AG09309 (cell line): ENCODE results near the gene RNASE4.

ENCODE experiments used
- DNase-seq: peaks from one replicate; pipeline ENCODE4 v3.0.0-alpha.2; 2010; ENCODE audit warnings: low read depth
- H3K4me3 ChIP-seq: 2 replicates; pipeline ENCODE4 v1.5.1; 2011; ENCODE audit warnings: mild to moderate bottlenecking, low read depth, low read length, moderate library complexity; ENCODE audit not compliant: control insufficient read depth
- TF ChIP-seq, protein P1 (sequence below): IDR thresholded peaks from 2 replicates; pipeline ENCODE4 v1.5.1; 2011; ENCODE audit warnings: mild to moderate bottlenecking, low read depth, low read length, inconsistent platforms; ENCODE audit not compliant: insufficient read depth, control insufficient read depth; ENCODE audit errors: missing control alignments

The RNASE4 gene

DNA sequence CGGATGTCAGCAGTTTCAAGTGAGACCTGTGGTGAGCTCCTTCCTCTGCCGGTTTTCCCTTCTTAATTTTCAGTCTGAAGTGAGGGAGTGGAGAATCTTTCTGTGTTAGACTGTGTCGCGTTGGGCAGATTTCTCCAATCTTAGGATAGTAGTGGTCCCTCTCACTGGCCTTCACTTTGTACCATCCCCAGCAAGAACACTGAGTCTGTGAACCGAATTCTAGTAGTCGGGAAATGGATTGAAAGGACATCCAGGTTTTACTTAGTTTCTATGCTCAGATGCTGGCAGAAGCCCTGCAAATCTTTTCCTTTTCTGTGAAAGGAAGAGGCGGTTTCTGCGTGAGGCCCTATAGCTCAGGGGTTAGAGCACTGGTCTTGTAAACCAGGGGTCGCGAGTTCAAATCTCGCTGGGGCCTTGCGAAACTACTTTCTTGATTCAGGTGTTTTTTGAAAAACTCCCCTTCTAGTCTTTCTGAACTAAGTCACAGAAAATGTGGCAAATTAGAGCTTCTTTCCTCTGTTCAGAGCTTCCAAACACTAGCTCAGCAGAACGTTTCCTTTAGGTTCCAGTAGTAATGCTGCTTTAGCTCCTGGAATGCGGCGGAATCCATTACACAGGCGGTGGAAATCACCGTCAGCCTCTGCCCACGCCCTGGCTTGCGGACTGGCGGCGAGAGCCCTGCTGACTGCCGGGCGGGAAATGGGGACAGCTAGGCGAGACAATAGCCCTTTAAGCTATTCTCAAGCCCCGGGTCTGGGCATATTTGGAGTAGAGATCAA lies 2.8 kb upstream of the RNASE4 start:
- peak; percentile 45 for DNase-seq
- TF ChIP-seq, protein P1, sequence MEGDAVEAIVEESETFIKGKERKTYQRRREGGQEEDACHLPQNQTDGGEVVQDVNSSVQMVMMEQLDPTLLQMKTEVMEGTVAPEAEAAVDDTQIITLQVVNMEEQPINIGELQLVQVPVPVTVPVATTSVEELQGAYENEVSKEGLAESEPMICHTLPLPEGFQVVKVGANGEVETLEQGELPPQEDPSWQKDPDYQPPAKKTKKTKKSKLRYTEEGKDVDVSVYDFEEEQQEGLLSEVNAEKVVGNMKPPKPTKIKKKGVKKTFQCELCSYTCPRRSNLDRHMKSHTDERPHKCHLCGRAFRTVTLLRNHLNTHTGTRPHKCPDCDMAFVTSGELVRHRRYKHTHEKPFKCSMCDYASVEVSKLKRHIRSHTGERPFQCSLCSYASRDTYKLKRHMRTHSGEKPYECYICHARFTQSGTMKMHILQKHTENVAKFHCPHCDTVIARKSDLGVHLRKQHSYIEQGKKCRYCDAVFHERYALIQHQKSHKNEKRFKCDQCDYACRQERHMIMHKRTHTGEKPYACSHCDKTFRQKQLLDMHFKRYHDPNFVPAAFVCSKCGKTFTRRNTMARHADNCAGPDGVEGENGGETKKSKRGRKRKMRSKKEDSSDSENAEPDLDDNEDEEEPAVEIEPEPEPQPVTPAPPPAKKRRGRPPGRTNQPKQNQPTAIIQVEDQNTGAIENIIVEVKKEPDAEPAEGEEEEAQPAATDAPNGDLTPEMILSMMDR: no peak
- peak overlapping the region; percentile 93 for H3K4me3 ChIP-seq

DNA sequence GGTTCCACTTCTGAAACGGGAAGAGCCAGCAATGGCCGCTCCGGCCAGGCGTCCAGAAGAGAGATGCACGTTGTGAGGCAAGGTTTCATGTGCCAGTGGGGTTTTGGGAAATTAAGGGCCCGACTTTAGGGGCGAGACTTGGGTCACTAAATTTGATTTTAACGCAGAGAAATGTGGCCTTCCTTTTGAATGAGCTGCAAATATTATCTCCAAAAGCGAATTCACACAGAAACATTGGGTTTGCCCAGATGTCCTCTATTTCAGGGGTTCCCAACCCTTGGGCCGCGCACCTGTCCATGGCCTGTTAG lies 2.3 kb upstream of the RNASE4 start:
- no peak for DNase-seq
- peak overlapping the region; percentile 93 for H3K4me3 ChIP-seq
- TF ChIP-seq, protein P1: no peak

DNA sequence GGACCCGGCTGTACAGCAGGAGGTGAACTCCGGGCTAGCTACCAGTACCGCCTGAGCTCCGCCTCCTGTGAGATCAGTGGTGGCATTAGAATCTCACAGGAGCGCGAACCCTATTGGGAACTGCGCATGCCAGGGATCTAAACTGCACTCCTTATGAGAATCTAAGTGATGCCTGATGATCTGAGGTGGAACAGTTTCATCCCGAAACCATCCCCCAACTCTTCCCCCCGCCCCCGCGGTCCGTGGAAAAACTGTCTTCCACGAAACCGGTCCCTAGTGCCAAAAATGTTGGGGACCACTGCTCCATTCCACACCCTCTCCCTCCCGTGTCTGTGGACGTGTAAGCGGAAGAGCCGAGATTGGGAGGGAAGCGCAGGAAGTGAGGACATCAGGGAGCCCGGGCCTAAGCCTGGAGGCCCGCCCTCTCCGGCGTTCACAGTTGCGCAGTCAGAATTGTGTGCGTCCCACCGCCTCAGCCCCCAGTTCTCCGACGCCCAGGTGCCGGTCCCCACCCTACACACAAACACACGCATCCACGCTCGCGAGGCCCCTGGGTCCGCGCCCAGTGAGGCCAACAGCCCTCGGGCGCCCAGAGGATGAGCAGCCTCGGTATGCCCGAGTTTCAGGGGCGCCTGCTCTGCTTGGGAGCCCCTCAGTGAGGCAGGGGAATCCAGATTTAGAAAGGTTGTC lies 1.8 kb upstream of the RNASE4 start:
- H3K4me3 ChIP-seq: peak overlapping the region; percentile 93
- TF ChIP-seq, protein P1: no peak
- peak; percentile 79 for DNase-seq

DNA sequence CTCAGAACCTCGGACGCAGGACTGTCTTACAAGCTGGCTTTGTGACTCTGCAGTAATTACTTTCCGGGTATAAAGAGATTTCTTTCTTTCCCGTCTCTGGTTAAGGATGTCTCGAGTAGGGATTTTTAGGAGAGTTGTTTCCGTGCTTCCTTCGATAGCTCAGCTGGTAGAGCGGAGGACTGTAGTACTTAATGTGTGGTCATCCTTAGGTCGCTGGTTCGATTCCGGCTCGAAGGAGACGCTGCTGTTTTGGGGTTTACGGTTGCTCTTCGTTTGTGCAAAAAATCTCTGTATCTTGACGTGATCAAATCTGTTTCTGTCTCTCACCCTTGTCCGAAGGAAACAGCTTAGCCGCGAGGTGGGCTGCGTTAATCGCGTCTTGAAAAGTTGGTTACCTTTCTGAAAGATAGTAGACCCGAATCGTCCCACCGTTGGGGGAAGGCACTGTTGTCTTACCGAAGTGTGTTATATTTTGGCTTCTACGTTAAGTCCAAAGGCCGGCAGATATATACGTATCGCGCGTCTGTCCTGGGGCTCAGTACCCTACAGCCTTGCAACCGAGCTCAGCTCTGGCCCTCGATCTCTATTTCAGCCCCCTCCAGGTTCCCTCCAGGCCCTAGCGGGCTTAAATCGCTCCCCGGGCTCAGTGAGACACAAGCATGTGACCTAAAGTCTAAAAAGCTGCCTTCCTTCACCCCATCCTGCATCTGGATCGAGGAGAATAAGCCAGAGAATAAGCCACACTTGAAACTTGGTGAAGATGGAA lies 1.1 kb upstream of the RNASE4 start:
- TF ChIP-seq, protein P1: no peak

DNA sequence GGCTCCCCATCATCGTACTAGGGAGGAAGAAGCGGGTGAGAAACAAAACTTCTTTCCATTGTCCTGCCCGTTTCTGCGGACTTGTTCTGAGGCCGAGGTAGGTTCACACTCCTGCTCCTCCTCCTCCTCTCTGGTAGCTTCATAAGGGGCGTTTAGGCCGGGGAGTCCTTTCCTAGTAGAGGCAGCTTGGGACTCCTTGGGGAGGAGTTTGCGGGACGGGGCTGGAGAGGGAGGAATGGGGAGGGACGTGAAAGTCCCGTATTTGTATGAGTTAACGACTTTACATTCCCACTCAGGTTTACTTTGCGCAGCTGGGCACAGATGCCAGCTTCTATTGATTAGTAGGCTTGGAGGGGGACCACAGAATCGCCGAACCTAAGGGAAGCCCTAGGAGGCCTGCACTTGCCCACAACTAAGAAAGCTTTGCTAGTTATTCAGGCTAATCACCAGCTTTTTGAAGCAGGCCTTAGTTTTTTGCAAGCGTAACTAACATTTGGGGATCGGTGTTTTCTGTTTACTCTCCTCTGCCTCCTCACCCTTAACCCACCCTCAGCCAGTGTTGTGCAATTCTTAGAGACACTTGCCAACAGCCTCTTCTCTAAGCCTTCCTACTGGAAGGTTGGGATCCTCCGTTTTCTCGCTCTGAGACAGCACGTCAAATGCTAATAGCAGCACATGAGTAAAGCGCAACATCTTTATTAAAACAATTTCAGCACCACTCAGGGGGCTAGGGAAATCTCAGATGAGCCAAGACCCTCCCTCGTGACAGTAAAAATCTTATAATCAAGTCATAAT lies 499 bp downstream of the RNASE4 start:
- H3K4me3 ChIP-seq: peak overlapping the region; percentile 93
- peak; percentile 8 for DNase-seq
- TF ChIP-seq, protein P1: no peak

More for the DNA sequence above, 1.1 kb upstream of the RNASE4 start:
- DNase-seq: peak; percentile 87
- peak overlapping the region; percentile 93 for H3K4me3 ChIP-seq

DNA sequence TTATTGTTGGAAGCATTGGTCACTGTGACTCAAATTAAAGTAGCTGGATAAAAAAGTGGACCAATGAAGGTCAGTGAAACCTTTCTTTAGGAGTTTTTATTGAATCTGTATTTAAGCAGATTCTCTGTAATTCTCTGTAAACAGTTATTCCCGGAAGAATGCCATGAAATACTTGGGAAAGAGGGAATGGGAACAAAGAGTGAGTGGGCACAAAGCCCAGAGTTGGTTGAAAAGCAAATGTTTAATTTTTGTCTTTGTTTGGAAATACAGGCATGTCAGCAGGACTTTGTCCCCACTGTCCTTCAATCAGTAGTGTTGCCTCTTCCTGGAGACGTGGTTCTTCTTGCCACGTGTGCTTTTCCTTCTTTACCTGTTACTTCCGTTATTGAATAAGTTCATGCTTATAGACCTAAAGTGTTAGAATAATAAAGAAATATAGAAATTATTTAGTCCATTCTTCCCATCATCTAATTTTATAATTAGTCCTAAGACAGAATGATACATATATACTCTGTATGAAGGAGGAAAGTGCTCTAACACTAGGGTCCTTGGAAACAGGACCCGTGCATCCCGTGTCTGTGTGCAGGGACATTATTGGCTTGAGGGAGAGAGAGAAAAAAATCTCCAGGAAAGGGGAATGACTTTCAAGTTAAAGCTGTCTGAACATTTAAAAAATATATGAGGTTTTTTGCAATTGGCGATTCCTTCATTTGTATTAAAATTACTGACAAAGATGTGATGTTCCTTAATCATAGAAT lies 2.2 kb downstream of the RNASE4 start:
- no peak for DNase-seq
- TF ChIP-seq, protein P1: no peak
- H3K4me3 ChIP-seq: no peak overlapping the region
